GM19467 (cell line): ENCODE measurements around the gene COL8A1.

ENCODE experiments used
- ATAC-seq: cut with Tn5 transposase; IDR thresholded peaks from one replicate; pipeline ENCODE4 v1.9.1; 2021; ENCODE audit warnings: mild to moderate bottlenecking, moderate library complexity; ENCODE audit not compliant: unreplicated experiment

COL8A1 gene

DNA sequence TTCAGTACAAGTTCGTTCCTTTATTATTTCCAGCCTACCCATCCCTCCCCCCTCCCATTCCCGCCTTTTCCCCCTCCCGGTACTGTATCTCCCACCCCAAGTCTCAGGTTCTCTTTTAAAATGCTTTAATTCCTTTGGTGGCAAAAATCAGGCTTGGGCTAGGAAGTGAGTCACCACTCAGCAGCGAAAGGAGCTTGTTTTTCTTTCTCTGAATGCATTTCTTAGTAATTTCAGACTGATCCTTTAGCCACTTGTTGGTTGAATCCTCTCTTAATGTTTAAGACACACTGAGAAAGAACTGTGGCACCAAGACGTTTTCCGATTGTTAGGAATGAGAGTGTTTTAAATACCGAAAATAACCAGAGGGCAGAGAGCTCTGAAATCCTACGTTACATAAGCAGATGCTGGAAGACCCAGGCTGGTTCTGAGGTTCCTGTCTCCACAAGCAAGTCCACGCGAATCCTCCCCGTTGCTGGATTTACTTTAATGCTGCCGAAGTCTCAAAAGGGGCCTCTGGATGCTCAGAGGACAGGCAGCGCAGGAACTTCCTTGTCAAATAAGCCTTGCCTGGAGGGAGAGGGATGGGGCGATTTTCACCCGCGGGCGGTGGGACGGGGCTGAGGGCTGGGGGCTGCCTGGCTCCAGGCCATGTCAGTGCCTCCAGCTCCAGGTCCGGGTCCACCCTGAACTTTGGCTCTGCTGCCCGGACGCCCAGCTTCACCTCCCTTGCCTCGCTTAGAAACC is 854 bp upstream of the COL8A1 start:
- no peak for ATAC-seq

DNA sequence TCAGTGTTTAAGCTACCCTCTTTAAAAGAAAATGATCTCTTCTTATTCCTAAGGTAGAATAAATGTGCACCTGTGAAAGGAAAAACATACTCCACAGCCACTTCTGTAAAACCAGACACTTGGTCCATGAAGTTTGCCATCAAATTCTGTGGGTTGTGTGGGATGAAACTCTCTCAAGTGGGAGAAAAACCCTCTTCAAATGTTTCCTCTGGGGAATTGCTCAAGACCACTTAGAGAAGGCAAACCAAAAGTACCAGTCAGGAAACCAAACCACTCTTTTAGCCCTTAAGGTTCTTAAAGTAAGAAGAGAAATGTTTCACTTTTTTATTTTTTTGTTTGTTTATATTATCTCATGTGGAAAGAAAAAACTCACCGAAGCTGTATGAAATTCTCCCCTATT is 1.2 kb downstream of the COL8A1 start:
- ATAC-seq, result no peak

DNA sequence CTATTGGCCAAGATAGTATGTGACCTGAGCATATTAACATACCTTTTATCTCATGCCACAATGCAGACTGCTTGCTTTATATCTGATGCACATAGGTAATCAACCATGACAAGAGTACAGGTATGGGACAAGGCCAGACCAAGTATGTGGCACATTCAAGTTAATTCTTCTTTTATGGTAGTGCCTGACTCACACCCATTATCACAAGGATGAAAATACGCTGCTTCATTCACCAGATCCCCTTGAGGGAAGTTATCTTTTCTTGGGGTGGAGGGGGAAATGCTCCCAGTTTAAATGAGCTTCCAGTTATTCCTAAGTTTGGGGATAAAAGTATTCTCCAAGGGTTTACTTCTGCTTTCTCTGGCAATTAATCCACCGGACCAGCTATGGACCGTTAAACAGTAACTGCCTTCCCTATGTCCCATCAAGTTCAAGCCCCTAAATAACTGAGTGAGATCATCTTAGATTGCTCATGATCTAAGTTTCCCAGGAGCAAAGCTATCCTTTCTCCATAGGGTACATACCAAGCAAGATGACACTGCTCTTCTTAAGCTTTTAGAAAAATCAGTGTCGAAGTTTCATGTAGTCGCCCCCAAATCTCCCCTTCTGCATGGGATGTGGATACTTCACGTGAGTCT is 1.9 kb downstream of the COL8A1 start:
- ATAC-seq, result no peak

DNA sequence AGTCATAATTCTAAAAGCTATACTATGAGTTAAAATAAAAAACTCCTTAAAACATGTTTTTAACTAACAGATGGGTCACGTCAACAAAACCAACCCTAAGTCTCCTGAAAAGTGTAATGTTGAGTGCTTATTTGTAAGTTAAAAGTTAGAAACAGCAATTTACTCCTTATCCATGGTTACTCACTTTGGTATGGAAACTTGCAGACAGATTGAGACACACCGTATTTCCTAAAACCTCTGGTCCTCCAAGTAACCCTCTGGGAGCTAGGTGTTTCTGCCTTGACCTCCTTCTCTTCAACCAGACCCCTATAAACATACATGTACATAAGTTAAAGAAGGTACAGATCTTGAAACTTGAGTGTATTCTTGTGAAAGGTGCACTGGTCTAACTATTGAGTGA is 3.1 kb downstream of the COL8A1 start:
- no peak for ATAC-seq

DNA sequence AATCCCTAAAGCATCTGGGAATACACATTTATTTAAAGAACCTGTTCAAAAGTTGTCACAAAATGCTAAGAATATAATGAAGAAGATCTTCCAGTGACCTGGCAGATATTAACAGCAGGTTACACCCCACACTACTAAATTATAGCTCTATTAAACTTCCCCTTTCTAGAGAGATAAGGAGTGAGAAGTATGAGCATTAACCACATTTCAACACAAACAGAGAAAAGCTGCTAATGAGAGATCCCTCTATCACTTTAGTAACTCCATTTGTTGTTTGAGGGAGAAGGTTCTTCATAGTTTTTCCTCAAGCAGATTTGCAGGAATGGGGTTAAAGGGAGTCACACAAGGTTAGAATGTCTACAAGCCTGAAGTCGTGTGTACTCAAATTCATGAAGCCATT is 3.6 kb downstream of the COL8A1 start:
- ATAC-seq, result no peak

DNA sequence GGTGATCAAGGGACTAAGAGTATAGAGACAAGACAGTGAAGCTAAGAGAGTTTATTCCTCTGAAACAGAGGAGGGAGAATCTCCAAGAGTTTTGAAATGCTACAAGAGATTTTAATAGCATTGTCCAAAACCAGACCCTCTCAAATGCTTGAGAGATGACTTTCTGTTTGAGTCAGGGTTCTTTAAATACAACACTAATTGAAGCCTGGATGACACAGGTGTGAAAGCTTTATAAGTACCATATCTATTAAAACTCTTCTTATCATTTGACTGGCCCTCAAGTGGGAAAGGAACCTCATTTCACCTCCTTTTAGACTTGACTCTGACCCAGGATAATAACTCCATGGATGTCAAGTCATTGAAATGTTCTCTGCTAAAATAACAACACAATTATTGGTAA is 5.6 kb downstream of the COL8A1 start:
- ATAC-seq, result no peak

DNA sequence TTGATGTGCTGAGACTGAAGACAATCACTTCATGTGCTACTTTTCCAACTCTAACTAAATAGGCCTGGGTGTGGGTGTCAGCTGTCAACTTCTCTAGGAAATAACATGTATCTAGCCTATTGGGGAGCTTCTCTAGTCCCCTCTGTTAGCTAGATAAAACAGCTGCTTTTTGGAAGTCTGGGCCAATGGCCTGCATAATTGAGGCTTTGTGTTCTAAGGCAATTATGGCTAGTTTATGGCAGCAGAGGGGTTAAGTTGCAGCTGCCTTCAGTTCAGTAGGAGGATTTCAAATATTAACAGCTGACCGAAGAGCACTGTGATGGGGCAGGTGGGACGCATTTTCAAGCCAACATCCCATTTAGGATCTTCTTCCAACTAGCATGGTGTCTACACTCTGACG is 6.4 kb downstream of the COL8A1 start:
- no peak for ATAC-seq

DNA sequence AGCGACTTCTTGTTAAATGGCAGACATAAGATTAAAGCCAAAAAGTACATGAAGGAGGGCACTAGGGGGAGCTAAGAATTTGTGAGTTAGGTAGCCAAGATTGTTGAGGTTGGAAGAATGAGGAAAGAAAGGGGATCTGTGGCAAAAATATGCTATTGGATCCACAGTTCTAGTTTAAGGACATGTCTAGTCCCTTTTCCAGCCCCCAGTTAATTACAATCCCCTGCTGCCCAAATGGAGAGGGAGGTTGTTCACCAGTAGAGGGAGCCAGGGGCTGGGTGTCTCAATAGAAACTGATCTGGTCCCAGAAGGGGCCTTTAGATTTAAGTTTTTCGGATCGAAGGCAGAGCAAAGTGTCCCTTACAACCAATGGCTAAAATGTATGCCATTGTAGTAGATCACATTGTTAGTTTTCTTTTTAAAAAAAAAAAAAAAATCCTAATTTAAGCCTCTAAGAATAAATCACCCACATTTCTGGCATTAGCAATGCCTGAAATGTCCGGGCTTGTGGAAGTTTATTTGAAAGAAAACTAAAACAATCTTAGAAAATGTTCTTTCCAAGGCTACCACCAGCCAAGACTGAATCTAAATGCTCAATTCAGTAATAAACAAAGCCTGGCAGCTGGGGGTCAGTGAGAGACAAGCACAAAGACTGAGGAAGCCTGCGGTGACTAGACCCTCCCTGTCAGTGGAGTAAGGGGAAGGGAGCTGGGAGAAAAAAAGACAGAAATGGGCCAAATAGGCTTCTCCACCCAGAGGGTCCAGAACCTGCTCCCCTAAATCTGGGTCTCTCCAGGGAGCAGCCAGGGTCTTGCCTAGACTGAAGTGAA is 7.1 kb downstream of the COL8A1 start:
- ATAC-seq, result no peak

DNA sequence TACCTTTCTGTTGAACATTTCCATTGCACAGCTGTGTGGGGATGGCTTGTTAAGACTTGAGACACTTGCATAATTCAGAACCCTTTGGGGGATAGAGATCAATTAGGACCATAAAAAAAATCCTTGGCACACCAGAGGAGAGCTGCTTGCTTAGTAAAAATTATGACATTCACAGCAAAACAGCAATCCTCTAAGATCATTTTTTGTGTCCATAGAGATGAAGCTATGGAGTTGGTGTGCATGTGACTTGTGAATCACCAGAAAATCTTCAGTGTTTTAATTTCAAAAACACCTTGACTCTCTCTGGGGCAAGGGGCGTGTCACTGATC is 7.7 kb downstream of the COL8A1 start:
- no peak for ATAC-seq

DNA sequence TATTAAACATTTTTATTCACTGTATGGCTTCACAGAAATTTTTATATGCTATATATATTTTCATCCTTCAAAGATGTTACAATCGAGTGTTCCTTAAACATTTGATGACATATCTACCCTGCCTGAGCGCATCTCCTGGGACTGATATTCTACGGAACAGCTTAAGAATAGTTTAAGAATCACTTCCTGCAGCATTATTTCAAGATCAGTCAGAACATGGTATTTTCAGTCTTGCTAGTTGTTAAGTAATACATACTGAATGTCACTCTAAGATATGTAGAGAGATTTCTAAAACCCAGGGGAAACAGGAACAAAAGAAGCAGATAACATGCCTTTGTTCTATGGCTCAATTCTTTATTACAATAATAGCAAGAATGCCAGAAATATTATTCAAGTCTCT is 8.7 kb downstream of the COL8A1 start:
- no peak for ATAC-seq

DNA sequence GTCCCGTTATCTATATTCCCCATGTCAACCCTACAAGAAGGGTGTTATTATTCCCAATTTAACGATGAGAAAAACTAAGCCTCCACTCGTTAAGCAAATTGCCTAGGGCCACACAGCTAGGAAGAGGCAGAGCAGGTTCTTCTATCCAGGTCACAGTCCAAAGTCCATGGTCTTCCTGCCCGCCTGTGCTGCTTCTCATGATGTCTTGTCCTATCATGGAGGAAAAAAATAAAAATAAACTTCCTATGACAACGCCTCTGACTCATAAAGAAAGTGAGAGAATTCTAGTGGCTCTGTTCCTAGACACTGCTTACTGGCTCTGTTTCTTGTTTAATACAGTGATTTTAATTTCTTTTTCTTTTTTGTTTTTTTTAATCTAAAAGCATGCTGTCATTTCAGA is 9.7 kb downstream of the COL8A1 start:
- ATAC-seq, result no peak

DNA sequence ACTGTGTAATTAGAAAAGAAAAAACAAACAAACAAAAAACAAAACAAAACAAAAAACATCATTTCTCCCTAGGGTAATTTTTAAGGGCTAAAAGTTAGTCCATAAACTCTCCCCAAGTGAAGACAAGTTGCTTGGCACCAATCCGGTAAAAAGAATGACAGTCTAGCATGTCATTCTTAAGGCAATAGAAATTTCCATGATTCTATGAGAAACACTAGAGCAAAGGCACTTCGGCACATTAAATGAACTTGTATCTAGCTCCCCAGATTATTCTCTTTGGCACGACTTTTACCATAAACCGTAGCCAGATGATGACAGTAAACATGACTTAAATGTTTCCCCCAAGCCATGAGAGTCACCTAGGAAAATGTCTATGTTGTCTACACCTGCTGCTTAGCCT is 10.1 kb downstream of the COL8A1 start:
- no peak for ATAC-seq

DNA sequence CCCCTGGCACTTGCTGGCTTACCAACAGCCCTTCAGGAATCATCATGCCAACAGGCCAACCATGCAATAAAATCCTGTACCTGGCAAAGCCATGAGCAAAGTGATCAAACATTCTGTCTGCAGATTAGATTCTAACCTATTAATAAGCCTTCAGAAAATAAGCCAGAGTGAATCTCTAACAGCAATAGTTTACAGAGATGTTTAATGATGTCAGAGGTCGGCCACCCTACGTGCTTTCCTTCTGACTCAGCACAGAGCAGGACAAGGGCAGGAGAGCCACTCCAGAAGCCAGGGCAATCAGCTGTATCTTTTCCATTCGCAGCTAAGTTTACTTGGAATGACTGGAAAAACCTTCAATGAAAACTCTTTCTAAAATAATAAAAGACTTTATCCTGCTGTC is 13.1 kb downstream of the COL8A1 start:
- ATAC-seq, result no peak

DNA sequence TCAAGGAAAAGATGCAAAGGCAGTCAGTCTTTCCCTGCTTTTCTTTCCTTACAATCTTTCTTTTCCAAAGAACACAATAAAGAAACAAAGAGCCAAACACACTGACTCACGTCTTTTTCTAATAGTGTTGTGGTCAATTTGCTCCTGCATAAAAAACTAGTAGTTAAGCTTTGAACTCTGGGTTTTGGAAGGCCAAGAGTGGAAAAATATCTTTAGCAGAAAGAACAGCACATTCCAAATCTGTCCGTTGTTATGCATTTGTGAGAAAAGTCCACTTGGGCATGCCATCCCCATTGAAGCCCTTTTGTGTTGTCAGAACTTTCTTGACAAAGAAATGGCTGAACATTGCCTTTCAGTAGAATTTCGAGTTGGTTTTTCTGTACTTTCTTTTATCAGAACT is 18.2 kb downstream of the COL8A1 start:
- ATAC-seq, result no peak

DNA sequence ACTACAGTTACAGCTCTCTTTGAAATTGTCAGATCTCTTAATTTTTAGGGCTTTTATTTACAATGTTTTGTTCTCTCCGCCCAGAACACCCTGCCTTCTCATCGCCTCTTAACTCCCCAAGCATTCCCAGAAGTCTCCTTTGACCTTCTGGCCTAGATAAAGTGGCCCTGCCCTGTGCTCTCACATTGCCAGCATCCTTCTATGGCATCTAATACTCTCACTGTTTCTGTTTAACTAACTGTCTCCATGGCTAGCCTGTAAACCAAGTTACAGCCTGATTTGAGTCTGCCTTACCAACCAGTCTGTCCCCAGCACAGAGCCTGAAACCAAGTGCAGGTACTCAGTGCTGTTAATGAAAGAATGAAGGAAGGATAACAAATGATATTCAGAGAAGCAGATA is 19.9 kb downstream of the COL8A1 start:
- ATAC-seq, result no peak

DNA sequence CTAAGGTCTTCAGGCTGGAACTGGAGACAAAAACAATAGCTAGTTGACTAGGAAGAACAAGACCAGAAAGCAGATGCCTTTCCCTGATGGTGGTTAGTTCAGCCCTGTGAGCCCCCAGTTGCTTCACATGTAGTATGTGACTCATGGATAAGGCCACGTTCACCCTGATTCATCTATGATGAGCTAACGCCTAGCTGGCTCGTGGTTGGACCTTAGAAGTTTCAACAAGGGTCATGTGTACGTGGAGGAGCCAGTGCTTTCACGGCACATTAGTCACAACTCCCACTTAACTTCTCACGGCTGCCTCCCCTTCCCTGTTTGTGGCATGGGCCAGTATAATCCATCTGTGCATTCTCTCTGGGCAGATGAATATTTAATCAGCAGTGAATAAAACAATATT is 20.6 kb downstream of the COL8A1 start:
- no peak for ATAC-seq

DNA sequence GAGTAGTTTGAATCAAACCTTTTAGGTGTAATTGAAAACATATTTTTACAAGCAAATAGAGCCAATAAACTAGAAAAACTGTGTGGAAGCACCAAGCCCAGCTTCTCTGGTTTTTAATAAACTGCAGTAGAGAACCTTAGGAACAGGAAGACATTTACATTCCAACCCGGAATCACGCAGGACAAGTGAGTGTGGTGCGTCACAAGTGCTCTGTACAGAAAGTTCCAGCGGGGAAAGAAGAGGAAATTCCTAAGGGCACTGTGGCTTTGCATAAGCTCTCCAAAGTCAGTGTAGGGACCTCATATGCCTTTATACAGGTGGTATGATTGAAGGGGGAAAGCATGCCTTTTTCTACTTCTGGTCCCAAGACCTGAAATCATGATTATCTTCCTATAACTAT is 21.6 kb downstream of the COL8A1 start:
- no peak for ATAC-seq

DNA sequence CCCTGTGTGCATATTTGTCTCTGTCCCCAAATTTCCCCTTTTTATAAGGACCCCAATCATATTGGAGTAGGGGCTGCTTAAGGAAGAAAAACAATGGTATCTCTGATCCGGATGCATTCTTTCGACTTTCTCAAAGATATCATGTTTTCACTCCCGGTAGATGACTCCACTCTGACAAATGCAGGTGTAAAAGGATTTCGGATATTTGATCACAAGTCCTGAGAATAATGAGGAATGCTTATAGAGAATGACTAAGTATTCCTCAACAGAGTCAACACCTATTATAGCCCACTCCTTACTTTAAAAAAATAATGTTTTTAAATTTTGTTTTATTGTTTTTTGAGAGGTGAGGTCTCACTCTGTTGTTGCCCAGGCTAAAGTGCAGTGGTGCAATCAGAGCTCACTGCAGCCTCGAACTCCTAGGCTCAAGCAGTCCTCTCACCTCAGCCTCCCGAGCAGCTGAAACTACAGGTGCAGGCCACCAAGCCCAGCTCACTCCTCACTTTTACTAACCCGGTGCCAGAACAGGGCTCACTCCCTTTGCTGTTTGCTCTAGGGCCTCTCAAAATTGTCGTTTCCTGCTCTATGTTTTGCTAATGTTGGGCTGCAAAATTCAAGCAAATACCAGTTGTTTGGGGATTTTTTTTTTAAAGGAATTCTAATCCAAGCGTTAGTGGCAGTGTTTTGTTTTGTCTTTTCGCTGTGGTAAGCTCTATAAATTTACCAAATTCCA is 24.6 kb downstream of the COL8A1 start:
- no peak for ATAC-seq

DNA sequence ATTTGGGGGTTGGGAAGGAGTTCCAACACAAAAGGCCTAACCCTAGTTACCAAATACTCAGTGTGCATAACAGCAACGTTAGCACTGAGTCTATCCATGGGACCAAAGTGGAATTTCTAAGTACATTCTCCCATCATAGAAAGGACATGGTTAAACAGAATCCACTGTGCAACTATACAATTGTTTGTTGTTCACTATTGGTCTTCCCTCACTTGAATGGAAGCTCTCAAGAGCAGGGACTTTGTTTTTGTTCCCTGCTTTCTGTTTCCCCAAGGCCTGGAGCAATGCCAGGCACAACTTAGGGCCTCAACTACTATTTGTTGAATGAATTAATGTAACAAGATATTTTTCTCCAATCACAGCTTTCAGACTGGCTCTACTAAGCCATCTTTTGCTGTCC is 25.6 kb downstream of the COL8A1 start:
- no peak for ATAC-seq

DNA sequence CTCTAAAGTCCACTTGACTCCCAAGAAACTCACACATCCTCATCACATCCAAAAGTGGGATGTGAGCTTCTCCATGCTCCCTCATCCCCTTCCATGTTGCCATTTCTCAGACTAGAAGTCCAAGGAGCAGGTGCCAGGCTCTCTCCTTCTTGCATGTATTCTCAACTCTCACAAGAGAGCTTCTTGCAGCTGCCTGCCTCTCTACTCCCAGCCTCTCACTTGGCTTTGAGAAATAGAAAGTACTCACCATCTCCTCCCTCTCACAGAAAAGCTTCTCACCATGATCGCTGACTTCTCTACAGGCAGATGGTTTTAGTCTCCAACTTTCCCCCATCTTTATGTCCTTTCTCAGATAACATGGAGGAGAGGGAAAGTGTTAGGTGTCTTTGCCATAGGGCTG is 26.6 kb downstream of the COL8A1 start:
- ATAC-seq, result no peak

DNA sequence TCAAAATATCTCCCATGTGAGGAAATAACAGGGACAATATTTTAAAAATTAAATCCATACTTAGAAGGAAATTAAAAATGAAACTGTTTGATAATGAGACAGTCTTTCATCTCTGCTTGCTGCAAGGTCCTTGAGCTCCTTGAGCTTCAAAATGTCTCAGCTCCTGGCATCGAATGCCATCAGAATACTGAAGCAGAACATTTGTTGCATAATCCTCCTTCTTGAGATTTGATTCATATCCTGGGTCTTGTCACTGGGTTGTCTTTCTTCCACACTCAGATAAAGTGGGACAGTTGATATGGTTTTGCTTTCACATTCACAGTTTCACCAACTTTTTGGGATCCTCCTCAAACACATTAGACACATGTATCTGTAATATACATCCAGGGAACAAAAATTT is 27.8 kb downstream of the COL8A1 start:
- ATAC-seq, result no peak

DNA sequence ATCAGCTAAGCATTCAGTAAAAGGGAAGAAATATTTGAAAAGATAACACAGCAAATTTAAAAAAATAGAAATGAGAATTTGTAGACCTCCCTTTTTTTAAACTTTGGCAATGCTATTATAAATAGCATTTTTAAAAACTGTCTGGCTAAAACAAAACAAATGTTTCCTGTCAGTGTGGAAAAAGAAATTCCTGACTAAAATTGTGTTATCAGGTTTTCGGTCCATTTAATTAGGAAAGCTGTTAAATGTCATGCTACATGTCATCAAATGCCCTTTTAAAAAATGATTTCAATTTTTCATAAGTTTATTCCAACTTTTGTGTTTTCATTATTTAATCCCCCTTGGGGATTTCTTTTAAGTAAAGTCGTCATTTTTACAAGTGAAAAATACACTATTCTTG is 29.6 kb downstream of the COL8A1 start:
- no peak for ATAC-seq
